Measurements from ENCODE around the gene TMEM247. TPM values are rescaled to one million over a fixed set of nuclear protein-coding genes. Genes with fewer than 3 reads are reported as not detected.
A peak's percentile ranks its signal among the peaks of the same experiment; 100 is the strongest.

The TMEM247 gene
- total RNA-seq, 1 donor from 2014 or later: not detected

DNA sequence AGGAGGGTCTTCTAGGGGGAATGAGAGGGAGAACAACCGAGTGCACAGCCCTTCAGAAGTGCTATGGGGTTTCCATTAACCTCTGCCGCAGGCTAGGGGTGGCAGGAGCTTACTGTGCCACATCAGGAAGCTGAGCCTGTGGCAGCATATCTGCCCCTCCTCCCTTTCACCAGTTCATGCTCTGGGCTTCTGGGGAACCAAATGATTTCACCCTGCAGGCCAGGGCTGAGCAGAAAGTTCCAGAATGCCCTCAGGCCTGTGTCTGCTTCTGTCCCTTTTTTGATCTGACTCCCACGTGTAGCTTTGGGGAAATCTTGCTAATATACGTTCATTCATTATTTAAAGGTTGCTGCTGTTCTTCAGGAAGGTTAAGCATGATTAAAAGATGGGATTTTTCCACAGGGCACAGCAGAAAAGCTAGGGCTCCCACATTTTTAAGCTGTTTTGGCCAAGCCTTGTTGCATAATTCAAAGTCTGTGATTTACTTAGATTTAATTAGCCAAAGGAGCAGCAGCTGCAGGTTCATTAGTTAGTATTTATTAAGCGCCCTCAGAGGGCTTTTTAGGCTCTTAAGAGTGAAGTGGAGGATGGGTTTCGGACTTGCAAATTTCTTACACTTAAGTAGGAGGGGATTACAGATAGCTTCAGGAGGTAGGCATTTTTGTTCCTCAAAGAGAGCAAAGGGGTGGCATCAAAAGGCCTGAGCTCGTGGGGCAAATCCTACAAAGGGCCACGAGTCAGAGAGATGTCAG, 10.2 kb downstream of the TMEM247 start:
- no peak for DNase-seq

DNA sequence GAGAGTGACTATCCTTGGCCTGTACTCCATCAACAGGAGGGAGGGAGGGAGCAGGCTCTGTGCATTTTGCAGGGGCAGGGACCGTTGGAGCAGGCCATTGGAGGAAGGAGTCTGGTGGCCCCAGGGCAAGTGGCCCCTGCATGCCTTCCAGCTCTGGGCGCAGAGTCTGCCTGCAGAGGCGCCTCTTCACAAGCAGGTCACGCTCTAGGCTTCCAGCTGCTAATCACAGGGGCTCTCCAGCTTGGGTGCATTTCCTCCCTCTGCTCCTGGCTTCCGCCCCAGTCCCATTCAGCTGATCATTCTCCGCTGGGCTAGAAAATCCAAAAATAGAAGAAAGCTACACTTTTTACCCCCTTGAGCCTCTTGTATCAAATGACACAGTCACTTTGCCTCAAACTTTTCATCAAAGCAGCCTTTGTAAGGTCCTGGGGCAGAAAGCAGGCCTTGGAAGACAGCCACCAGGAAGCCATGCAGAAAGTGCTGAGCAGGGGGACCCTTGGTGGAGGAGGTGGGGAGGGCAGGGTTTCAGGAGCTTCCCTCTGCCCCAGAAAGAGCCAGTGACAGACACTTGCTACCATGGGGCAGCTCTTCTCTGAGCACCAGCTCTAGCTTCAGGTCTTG, 11.3 kb downstream of the TMEM247 start:
- peak; percentile 46 for DNase-seq

DNA sequence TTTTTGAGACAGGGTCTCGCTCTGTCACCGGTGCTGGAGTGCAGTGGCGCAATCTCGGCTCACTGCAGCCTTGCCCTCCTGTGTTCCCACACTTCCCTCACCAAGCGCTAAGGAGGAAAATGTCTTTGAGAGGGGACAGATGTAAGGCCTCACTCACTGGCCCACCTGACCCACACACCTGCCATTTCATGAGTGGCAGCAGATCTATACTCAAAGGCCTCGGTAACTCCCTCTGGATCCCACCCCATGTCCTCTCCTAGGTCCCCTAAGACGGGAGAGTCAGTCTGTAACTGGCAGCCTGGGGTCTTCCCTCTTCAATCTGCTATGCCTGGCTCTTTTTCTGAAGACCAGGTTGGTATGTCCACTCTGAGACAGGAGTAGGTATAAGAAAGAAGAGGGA, 12.9 kb downstream of the TMEM247 start:
- no peak for DNase-seq

DNA sequence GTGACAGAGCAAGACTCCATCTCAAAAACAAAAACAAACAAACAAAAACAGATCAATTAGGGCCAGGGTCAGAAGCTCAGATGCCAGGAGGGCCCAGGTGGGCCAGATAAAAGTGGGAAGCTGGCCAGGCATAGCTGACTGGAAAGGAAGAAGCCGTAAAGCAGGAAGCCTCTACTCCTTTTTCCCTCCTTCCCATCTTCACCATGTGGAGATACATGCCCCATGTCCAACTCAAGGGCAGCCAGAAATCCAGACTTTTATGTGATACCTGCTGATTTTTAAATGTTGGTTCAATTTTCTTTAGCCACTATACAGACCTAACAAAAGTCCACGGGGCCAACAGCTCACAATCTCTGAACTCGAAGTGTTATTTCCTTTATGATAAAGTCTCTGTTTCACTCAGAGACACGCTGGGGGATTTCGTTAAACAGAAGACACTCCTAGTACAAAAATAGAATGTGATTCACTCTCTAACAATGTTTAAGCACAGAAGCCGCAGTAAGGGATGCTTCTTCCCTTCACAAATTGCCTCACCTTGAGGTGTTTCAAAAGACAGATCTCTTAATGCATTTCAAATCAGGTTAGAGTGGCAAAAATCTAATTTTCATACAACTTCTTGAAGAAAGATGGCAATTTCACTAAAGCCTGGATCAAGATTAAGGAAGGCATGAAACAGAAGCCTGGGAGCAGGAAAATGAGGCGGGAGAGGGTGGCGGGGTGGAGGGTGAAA, 14.0 kb downstream of the TMEM247 start:
- DNase-seq: no peak

DNA sequence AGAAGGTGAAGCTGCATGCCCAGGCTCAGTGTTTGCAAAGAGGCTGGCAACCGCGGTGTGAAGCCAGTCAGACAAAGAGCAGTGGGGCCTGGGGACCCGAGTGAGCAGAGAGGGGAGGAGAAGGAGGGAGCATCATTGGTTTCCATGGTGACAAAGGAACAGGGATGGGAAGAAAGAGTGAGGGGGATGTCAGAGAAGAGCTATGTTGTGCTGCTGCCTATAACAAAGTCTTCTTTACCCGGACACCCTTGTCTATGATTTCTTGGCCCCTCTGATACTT, 14.5 kb downstream of the TMEM247 start:
- DNase-seq: no peak

DNA sequence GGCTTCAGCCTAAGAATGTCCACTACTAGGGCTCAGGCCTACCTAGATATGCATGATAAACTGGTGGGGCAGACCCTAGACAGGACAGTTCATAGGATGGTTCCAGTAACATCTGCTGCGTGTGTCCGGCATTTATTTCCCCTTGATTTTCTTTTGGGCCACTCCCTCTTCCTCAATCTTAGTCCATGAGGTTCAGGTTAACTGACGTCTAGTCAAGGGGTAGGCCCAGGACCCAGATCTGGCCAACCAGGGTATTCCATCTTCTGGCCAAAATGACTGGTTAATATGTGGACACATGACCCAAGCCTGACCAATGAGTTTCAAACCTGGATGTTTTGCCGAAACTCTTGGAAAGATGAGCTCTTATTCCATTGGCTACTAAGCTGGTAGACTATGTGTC, 15.2 kb downstream of the TMEM247 start:
- DNase-seq: no peak

DNA sequence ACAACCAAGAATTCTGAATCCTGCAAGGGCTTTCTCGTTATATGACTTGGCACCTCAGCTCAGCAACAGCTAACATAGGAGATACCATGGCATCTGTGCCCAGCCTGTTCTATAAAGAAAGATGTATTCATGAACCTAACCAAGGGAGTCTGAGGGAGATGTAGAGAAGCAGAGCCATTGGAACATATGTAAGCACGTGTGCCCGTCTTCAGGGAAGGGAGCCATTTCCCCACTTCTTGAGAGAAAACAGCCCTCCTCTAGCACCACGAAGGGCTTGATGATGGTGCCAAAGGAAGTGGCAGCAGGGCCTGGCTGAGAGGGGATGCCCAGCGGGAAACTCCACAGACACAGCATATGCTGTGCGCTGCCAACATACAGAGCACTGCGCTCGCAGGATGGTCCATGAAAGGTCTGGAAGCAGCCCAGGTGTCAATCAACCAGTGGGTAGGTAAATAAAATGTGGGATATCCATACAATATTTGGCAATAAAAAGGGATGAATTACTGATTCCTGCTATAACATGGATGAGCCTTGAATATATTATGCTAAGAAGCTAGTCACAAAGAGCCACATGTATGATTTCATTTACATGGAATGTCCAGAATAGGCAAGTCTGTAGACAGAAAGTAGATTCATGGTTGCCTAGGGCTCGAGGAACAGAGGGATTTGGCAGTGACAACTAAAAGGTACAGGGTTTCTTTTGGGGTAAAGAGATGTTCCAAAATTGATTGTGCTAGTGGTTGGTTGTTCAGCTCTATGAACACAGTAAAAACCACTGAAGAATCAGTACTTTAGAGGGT, 16.1 kb downstream of the TMEM247 start:
- DNase-seq: no peak

DNA sequence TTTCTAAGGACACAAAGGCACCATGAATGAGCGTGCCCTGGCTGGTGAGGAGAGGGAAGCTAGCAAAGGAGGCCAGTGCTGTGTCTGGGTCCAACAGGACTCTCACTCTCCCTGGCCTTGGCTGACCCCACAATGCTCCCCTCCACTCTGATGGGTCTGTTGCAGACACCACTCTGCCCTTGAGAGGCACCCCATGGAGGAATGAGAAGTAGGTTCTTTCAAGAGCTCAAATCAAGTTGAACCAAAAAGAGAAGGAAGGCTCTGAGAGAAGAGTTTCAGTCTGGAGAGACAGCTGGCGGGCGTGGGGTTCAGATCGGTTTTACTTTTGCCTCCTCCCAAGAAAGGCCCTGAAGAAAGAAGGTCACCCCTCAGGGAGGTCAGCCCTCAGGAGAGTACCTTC, 18.4 kb downstream of the TMEM247 start:
- no peak for DNase-seq

DNA sequence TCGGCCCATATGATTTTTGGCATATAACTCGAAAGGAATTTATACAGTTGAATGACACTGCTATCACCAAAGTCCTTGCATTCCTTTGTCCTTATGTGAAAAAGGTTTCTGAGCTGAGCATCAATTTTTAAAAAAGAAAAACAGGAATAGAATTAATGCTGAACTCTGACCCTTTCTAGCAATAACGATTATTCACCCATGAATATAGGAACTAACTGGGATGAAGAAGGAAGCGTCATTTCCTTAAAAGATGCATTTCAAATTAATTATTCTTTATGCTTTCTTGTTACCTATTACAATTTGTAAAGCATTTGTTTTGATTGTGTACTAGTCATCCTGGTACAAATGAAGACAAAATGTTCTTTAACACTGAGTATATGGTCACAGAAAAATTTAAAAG, 19.3 kb downstream of the TMEM247 start:
- no peak for DNase-seq

DNA sequence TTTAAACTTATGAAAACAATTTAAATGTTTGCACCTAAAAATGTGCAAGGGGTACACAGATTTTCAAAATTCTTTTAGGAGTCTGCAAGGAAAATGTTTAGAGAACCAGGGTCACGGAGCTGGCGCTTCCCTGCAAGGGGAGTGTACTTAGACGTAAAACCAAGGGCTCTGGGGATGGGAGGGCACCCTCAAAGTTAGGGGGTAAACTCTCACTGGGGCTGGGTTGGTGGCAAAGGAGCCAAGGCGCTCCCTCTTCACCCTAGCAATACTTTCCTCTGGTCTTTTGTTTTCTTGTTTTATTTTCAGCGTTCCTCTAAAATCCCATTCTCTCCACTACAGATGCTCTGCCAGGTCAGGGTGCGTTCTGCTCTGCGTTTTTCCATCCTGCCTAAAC, 20.0 kb downstream of the TMEM247 start:
- DNase-seq: no peak

DNA sequence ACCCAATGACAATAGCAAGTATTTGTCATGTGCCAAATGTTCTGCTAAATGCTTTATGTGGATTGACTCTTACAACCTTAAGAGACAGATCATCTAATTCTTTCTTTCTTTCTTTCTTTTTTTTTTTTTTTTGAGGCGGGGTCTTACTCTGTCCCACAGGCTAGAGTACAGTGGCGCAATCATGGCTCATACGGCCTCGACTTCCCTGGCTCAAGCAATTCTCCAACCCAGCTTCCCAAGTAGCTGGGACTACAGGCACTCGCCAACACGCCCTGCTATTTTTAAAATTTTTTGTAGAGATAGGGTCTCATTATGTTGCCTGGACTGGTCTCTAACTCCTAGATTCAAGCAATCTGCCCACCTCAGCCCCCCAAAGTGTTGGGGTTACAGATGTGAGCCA, 21.4 kb downstream of the TMEM247 start:
- DNase-seq: no peak

DNA sequence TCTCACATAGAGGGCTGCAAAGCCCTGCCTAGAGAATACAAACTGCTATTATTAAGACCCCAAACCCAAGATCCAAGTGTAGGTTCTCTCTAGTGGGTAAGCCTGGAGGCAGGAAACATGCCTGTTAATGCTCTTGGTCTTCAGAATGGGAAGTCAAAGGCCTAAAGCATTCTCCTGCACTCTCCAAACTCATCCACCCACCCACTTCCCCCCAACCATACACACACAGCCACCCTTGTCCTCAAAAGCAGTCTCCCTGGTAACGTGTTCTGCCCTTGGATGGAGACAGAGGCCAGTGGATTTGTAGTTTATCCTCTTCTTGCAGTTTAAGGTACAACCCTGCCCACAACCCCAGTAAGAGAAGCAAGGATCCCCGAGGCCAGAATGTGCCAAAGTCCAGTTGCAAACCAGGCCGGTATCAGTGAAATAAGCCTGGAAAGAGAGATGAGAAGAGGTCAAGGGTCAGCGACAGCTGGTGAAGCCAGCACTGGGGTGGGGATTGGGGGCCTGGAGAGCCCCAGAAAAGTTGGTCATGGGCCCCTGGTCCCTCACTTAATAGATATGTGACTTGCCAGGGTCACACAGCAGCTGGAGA, 23.0 kb downstream of the TMEM247 start:
- no peak for DNase-seq

DNA sequence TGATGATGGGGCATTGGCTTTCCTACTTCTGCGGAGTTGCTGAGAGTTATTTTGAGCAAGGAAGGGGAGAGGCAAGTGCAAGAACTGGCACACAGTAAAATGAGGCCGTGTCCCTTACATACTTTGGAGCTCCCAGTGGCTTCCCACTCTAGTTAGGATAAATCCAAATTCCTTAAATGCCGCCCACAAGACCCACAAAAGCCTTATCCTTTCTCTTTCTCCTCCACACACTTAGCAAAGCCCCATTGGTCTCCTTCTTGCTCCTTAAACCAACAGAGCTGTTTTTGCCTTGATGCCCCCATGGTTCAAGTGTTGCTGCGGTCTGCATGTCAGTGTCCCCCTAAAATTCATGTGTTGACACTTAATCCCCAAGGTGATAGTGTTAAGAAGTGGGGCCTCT, 24.3 kb downstream of the TMEM247 start:
- no peak for DNase-seq

DNA sequence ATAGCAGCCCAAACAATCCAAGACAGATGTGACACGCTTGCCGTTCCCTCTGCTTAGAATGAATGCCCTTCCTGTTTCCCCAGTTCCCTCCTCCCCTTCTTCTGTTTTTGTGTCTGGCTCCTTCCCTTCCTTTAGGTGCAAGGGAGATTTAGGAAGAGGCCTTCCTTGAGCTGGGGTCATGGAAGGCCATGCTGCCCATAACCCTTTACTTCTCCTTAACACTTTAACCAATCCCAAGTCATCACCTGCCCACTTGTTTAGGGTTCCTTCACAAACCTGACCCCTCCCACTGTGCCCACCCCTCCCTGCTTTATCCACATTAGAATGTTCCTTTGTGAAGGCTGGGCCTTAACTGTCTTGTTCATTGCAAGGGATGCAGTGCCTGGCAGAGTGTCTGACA, 24.9 kb downstream of the TMEM247 start:
- no peak for DNase-seq

DNA sequence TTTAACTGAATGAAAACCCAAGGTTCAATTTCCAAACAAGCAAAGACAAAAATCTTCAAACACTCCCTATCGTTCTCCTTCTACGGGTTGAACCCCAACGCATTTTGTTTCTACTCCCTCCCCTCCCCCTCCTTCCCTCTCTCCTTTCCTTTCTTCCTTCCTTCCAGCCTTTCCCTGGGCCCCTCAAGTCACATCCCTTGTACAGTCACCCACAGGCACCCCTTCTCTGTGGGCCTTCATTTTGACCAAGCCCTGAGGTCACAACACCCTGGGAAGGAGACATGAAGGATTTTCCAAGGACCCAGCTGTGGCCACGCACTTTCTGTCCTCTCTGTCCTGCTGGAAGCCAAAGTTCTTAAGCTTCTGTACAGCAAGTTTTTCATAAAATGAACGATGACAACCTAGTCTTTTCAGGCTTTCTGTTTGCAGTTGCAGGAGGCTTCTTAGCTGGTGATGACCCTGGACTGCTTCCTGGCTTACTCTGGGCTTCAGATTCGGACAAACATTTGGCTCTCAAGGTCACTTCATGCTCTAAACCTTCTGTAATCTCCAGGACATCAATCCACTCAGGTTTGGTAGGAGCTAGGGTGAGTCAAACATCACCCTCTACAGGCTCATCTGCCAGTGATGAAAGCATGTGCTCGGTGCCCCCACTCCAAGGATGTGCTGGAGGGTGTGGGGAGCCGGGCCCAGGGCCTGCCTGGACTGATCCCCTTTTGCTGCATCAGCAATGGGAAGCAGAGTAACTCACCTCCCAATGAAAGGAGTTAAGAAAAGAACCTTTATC, 25.5 kb downstream of the TMEM247 start:
- no peak for DNase-seq

DNA sequence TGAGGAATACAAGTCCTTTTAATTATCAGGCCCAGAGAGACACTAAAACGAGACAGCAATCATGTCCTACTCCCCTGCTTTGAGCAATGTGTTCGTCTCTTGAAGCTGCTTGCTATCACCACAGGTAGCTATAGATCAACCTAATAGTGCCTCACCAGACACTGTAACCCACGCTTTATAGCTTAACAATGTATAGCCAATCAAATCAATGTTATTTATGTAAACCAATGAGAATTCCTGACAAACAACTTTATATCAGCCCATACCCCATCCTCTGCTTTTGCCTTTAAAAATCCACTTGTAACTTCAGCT, 26.1 kb downstream of the TMEM247 start:
- no peak for DNase-seq

DNA sequence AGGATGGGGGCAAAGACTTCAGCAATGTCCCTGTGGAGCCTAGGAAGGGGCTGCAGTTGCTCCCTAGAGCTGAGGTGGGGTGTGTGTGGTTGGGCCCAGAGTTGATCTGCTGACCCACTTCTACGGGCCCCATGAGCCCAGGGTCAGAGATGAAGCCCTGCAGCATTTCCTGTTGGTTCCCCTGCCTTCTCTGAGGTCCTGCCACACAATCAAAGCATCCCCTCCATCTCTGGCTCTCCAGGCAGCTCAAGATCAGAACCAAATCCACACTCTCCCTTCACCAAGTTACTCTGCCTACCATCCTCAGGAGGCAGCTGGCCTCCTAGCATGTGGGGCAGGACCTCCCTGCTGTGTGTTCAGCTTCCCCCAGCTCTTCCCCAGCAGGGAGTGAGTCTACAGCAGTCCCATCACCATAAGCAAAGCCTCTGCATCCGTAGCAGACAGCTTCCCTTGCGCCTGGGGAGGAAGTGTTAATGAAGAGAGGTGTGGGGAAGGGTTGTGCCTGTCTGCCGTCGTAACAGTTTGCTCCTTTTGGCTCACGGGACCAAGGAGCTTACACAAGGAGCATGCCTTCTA, 26.9 kb downstream of the TMEM247 start:
- DNase-seq: no peak

DNA sequence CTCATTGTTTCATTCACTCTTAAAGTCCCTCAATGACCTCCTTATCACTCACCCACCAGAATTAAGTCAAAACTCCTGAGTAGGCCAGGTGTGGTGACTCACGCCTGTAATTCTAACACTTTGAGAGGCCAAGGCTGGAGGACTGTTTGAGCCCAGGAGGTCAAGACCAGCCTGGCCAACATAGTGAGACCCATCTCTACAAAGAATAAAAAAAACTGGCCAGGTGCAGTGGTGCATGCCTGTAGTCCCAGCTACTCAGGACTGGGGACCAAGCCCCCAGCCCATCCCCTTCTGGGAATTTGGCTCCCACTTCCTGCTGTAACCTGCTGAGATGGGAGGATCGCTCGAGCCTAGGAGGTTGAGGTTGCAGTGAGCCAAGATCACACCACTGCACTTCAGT, 28.9 kb downstream of the TMEM247 start:
- DNase-seq: no peak

DNA sequence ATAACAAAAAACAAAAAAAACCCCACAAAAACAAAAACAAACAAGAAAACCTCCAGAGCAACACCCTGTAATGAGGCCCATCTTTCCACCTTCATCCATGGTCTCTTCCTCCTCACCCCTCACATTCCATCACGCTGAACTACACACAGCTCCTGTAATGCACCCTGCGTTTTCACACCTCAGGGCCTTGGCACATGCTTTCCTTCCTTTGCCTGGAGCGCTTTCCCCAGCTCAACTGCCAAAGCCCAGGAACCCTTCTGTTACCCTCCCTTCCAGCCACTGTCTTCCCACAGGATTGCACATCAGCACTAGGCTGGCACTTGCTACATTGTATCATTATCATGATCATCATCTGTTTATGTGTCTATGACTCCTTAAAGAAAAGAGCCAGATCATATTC, 29.4 kb downstream of the TMEM247 start:
- DNase-seq: no peak

DNA sequence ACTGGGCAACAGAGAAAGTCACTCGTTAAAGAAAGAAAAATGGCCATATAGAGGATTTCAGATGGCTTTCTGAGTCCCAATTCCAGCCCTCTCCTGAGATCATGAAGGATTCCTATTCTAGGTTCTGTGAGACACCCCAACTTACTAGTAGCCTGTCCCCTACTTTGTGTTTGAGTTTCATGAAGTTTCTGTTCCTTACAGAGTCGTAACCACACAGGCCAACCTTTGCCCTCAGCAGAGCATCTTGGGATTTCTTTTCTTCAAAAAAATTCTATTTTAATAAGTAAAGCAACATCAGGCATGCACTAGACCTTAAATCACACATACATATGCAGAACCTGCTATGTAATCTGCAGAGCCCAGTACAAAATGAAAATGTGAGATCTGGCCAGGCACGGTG, 30.4 kb downstream of the TMEM247 start:
- DNase-seq: no peak

DNA sequence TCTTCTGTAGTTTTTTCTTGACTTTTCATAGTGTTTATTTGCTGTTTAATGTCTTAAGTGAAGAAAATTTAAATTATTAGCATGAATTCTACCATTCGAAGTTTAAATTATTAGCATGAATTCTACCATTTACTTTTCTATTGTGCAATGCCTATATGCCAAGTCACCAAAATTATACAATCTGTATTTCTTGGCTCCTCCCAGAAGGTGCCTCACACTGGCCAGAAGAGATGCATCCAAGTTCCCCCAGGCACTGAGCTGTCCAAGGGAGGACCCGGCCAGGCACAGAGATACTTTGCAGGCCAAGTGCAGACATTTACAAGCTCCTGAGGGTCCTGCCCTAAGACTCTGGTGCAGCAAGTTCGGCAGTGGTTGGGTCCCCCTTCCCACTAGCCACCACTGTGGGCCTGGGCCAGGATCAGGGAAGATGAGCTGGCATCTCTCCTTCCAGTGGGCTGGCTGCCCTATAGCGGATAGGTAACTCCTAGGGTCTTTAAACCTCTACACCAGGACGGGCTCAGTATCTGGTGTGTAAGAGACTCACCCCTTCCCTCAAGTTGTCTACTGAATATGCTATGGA, 31.3 kb downstream of the TMEM247 start:
- no peak for DNase-seq
